ENCODE measurements around the gene FAM161B. TPM values are rescaled to one million over a fixed set of nuclear protein-coding genes. Genes with fewer than 3 reads are reported as not detected.
A peak's percentile ranks its signal among the peaks of the same experiment; 100 is the strongest.

Gene FAM161B
- total and polyA plus RNA-seq, 2 of the 4 experiments (the other 2 are of a cell fraction) = 1.9 to 2.5 TPM

- peak overlapping the region; percentile 56 for H3K4me3 ChIP-seq (ENCODE audit: insufficient read depth, low read depth, low read length)
- peaks cover 0 to 26% of the 10 kb centered on the region in 2 experiments; a peak in 2 of 4 replicates for H3K79me1 ChIP-seq (ENCODE audit: low read depth in 1 of 2, low read length in 2 of 2)
- no peak overlapping the region for H2BK15ac ChIP-seq (ENCODE audit: low read depth, low read length)
- H3K23ac ChIP-seq (ENCODE audit: low read depth, low read length) = peak overlapping the region; percentile 62; the same call in 1 of the 2 replicates
- WGBS, 2 experiments (ENCODE audit: extremely low coverage in 2 of 2, insufficient read length in 1 of 2) = no CpG with 5 or more reads among the region's 7 CpGs
- peaks cover 2% of the 10 kb centered on the region; the same call in 1 of the 2 replicates for H3K4me1 ChIP-seq (ENCODE audit: control insufficient read depth, insufficient read depth, low read length)
- H2AK5ac ChIP-seq (ENCODE audit: low read depth, low read length) = peak overlapping the region; percentile 78; the same call in 1 of the 2 replicates
- intact Hi-C loops (cut with micrococcal nuclease) (loop anchor here (2.0 kb wide), 1 partner anchor 100 kb away; no protein-coding TSS in a partner anchor), dilution Hi-C loops (cut with HindIII; ENCODE audit: low sequenced_read_pairs, unreplicated experiment) (no loop called here), in situ Hi-C loops (cut with MboI; ENCODE audit: low sequenced_read_pairs) (no loop called here)
- H3K9ac ChIP-seq (ENCODE audit: low read depth, low read length) = peak overlapping the region; percentile 90
- ChIA-PET POLR2A (ENCODE audit: unreplicated experiment) (interaction anchor here (0.6 to 1.6 kb wide), 3 partner anchors 15 to 36 kb away, joined by 5 to 18 read pairs (median 5); partner anchors contain the start of gene PTGR2), CTCF (no interaction called here)
- ATAC-seq (ENCODE audit: low read depth) (no peak), DNase-seq (no peak)
- H3K4me2 ChIP-seq (ENCODE audit: low read depth, low read length) = peak overlapping the region; percentile 91
- H3K9me3 ChIP-seq (ENCODE audit: control insufficient read depth, insufficient read depth, low read length) = no peaks in the 10 kb centered on the region
- H2BK20ac ChIP-seq (ENCODE audit: low read depth, low read length) = no peak overlapping the region
- H3K14ac ChIP-seq (replicated peaks; ENCODE audit: low read depth, low read length) = peak overlapping the region; percentile 75
- peak overlapping the region; percentile 66 for H3K56ac ChIP-seq (ENCODE audit: extremely low read depth, insufficient read depth, low read length)
- no peaks in the 10 kb centered on the region; the same call in none of the 2 replicates for H3K9me1 ChIP-seq (ENCODE audit: insufficient read depth, low read length)
- H2AK9ac ChIP-seq (replicated peaks; ENCODE audit: low read depth, low read length, poor library complexity) = peak overlapping the region; percentile 80
- H3K4ac ChIP-seq (ENCODE audit: low read depth, low read length) = peak overlapping the region; percentile 67
- peaks cover 35% of the 10 kb centered on the region for H4K20me1 ChIP-seq (ENCODE audit: insufficient read depth, low read length)
- no peak overlapping the region for H3K18ac ChIP-seq (ENCODE audit: low read depth, low read length)
- H4K91ac ChIP-seq (ENCODE audit: insufficient read depth, low read depth, low read length) = peak overlapping the region; percentile 55
- no TSS peak for BruUV-seq (replicated peaks)
- H3K27ac ChIP-seq (ENCODE audit: insufficient read depth, low read length) = peak overlapping the region; percentile 65
- TF ChIP-seq RFX5 (IDR thresholded peaks at IDR 0.05; ENCODE audit: low read depth, low read length) (no peak), RCOR1 (IDR thresholded peaks at IDR 0.05; ENCODE audit: insufficient replicate concordance, low read length) (no peak), RAD21 (IDR thresholded peaks at IDR 0.05; ENCODE audit: low read length) (no peak), MAFK (IDR thresholded peaks at IDR 0.05; ENCODE audit: low read depth, low read length) (no peak), BHLHE40 (IDR thresholded peaks at IDR 0.05; ENCODE audit: low read depth, low read length) (no peak), CEBPB (IDR thresholded peaks at IDR 0.05; ENCODE audit: low read depth, low read length) (no peak), USF2 (IDR thresholded peaks at IDR 0.05; ENCODE audit: low read depth, low read length) (no peak), SMC3 (IDR thresholded peaks at IDR 0.05; ENCODE audit: low read depth, low read length) (no peak), CHD1 (IDR thresholded peaks at IDR 0.05; ENCODE audit: low read depth, low read length) (no peak; the same call in 1 of the 2 replicates), MXI1 (IDR thresholded peaks at IDR 0.05; ENCODE audit: borderline replicate concordance, low read depth, low read length) (no peak), CTCF (conservative IDR thresholded peaks at IDR 0.05; ENCODE audit: low read depth, low read length) (no peak), ELK1 (IDR thresholded peaks at IDR 0.05; ENCODE audit: borderline replicate concordance, low read depth, low read length) (no peak), MAZ (IDR thresholded peaks at IDR 0.05; ENCODE audit: borderline replicate concordance, low read depth, low read length) (no peak), FOS (IDR thresholded peaks at IDR 0.05; ENCODE audit: low read depth, low read length) (no peak)
- H2AFZ ChIP-seq (replicated peaks; ENCODE audit: low read length, poor library complexity) = peak overlapping the region; percentile 81
- peak overlapping the region; percentile 81 for H4K5ac ChIP-seq (ENCODE audit: low read depth, low read length)
- no peaks in the 10 kb centered on the region for H3K27me3 ChIP-seq (ENCODE audit: control insufficient read depth, insufficient read depth, low read length)
- peak overlapping the region; percentile 19 for H2BK5ac ChIP-seq (ENCODE audit: low read depth, low read length, poor library complexity, severe bottlenecking)
- peak overlapping the region; percentile 14 to 72; a peak in 2 of 4 replicates for H4K8ac ChIP-seq (ENCODE audit: low read depth in 2 of 2, low read length in 2 of 2)
- H3K36me3 ChIP-seq (ENCODE audit: control insufficient read depth, insufficient read depth, low read length) = no peaks in the 10 kb centered on the region; the same call in 1 of the 2 replicates
- no peak overlapping the region for H2BK120ac ChIP-seq (ENCODE audit: low read depth, low read length)
These were observed 62.6 kb downstream of the FAM161B start for GRCh38 chr14:73887318-73887616.

All from IMR-90 (cell line).